HG03196 (cell line): ENCODE results near the gene RABGAP1L.
A peak's percentile ranks its signal among the peaks of the same experiment; 100 is the strongest.
"Not testable (repeated sequence)": the region's sequence is repeated elsewhere in the genome, so short reads cannot be mapped to it uniquely, and the experiment has no call there.

Source experiments
- ATAC-seq: cut with Tn5 transposase; IDR thresholded peaks from one replicate; pipeline ENCODE4 v1.9.1; 2021; ENCODE audit not compliant: unreplicated experiment

Gene RABGAP1L

GRCh38 chr1:174789399-174789798 is 630.1 kb downstream of the RABGAP1L start:
- peak; percentile 66 for ATAC-seq

- ATAC-seq, result no peak
Observed at GRCh38 chr1:174791863-174792262, 632.5 kb downstream of the RABGAP1L start.

- no peak for ATAC-seq
Observed at GRCh38 chr1:174794861-174795260, 635.5 kb downstream of the RABGAP1L start.

- no peak for ATAC-seq
Observed at GRCh38 chr1:174795806-174796205, 636.5 kb downstream of the RABGAP1L start.

- no peak for ATAC-seq
Observed at GRCh38 chr1:174797398-174797797, 638.1 kb downstream of the RABGAP1L start.

- ATAC-seq, result no peak
Observed at GRCh38 chr1:174799136-174799479, 639.8 kb downstream of the RABGAP1L start.

- ATAC-seq, result no peak
Observed at GRCh38 chr1:174800216-174800851, 641.0 kb downstream of the RABGAP1L start.

- no peak for ATAC-seq
Observed at GRCh38 chr1:174800876-174801275, 641.6 kb downstream of the RABGAP1L start.

- ATAC-seq, result no peak
Observed at GRCh38 chr1:174809755-174810280, 650.5 kb downstream of the RABGAP1L start.

GRCh38 chr1:174812016-174812415 is 652.7 kb downstream of the RABGAP1L start:
- ATAC-seq, result no peak

- ATAC-seq, result no peak
Observed at GRCh38 chr1:174812656-174813055, 653.3 kb downstream of the RABGAP1L start.

- ATAC-seq, result no peak
Observed at GRCh38 chr1:174815036-174815435, 655.7 kb downstream of the RABGAP1L start.

GRCh38 chr1:174815474-174815908 is 656.2 kb downstream of the RABGAP1L start:
- ATAC-seq, result peak; percentile 57

- ATAC-seq, result not testable (repeated sequence)
Observed at GRCh38 chr1:174816621-174817020, 657.3 kb downstream of the RABGAP1L start.

- peak; percentile 58 for ATAC-seq
Observed at GRCh38 chr1:174818014-174818616, 658.8 kb downstream of the RABGAP1L start.

GRCh38 chr1:174818951-174819350 is 659.6 kb downstream of the RABGAP1L start:
- ATAC-seq, result no peak

- no peak for ATAC-seq
Observed at GRCh38 chr1:174819596-174819995, 660.3 kb downstream of the RABGAP1L start.

GRCh38 chr1:174825127-174825526 is 665.8 kb downstream of the RABGAP1L start:
- ATAC-seq, result no peak

GRCh38 chr1:174825806-174826205 is 666.5 kb downstream of the RABGAP1L start:
- no peak for ATAC-seq

- ATAC-seq, result no peak
Observed at GRCh38 chr1:174828264-174828663, 668.9 kb downstream of the RABGAP1L start.

GRCh38 chr1:174829990-174830389 is 670.7 kb downstream of the RABGAP1L start:
- ATAC-seq, result no peak

GRCh38 chr1:174836543-174836942 is 677.2 kb downstream of the RABGAP1L start:
- no peak for ATAC-seq

- ATAC-seq, result no peak
Observed at GRCh38 chr1:174837386-174837785, 678.1 kb downstream of the RABGAP1L start.
